Mucosa of stomach (tissue), 1 donor: ENCODE data around the gene ACAD11.

Source experiments
- H3K27me3 ChIP-seq: one replicate; pipeline ENCODE4 v1.7.0; 2013; ENCODE audit warnings: mild to moderate bottlenecking, low read length; ENCODE audit not compliant: control insufficient read depth, insufficient read depth
- H3K36me3 ChIP-seq: one replicate; pipeline ENCODE4 v1.7.0; 2013; ENCODE audit warnings: low read length; ENCODE audit not compliant: control insufficient read depth, insufficient read depth
- H3K4me1 ChIP-seq: one replicate; pipeline ENCODE4 v1.7.0; 2013; ENCODE audit warnings: mild to moderate bottlenecking, low read length; ENCODE audit not compliant: control insufficient read depth, insufficient read depth
- H3K4me3 ChIP-seq: one replicate; pipeline ENCODE4 v1.7.0; 2013; ENCODE audit warnings: low read length
- H3K9ac ChIP-seq: one replicate; pipeline ENCODE4 v1.7.0; 2013; ENCODE audit warnings: mild to moderate bottlenecking, low read length, moderate library complexity
- H3K9me3 ChIP-seq: one replicate; pipeline ENCODE4 v1.7.0; 2013; ENCODE audit warnings: mild to moderate bottlenecking, low read length, moderate library complexity; ENCODE audit not compliant: control insufficient read depth
- donor health status: Pancreatic carcinoma.

Gene ACAD11

DNA sequence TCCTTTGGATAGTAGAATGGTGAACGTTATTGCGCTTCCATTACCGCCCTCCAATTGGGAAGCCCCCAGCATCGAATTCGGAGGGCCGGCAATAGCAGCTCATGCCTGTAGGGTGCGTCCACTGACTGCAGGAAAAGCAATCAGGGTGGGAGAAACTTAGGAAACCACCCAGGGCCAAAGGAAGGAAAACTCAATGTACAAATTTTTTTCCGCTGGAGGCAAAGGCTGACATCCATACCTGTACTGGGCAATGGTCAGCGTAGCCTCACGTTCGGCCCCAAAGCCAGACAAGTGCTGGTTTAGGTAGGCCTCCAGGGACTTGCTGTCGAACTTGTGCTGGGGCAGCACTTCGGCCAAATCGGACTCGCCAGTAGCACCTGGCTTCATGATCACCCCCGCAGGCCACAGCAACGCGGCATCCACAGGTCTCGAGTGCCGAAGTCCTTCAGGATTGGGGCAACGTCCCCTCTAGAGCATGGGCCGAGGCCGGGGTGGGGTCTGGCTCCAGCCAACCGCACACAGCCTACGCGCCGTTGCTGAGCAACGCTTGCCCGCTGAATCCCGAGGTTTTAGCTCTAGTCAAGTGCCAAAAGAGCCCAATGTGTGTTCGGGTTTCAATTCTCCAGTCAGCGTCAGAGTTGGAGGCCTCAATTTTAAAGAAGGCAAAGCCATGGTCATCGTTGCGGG lies at the start of gene ACAD11:
Gene ACAD11, minus strand, starts transcription at position 445 of the 687 bp plus-strand sequence. Its CDS starts 58 bp downstream, at position 387.
- H3K27me3 ChIP-seq = no peaks in the 10 kb centered on the region
- peaks cover 4% of the 10 kb centered on the region for H3K4me1 ChIP-seq

GRCh38 chr3:132703733-132704132 lies 44.1 kb upstream of the ACAD11 start:
- Histone ChIP-seq H3K27me3 (no peaks in the 10 kb centered on the region), H3K36me3 (no peaks in the 10 kb centered on the region), H3K9me3 (no peaks in the 10 kb centered on the region), H3K9ac (no peak overlapping the region), H3K4me1 (no peaks in the 10 kb centered on the region), H3K4me3 (no peak overlapping the region)

More for the DNA sequence above, at the start of gene ACAD11:
- peak within 1 kb of the TSS; percentile 84 for H3K4me3 ChIP-seq
- no peaks in the 10 kb centered on the region for H3K9me3 ChIP-seq
- H3K36me3 ChIP-seq = no peaks in the 10 kb centered on the region
- peak within 1 kb of the TSS; percentile 93 for H3K9ac ChIP-seq

DNA sequence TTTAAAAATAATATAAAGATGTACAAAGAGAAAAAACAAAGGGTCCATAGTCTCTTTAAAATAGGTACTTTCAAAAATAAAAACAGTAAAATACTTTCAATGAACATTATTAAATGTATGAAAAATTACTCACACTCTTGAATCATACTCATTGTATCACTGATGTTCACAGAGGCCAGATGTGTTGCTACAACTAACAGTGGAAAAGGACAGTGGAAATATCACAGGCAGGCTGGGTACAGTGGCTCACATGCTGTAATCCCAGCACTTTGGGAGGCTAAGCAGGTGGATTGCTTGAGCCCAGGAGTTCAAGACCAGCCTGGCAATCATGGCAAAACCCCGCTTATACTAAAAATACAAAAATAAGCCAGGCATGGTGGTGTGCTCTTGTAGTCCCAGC lies 35.8 kb upstream of the ACAD11 start:
- no peaks in the 10 kb centered on the region for H3K27me3 ChIP-seq
- no peaks in the 10 kb centered on the region for H3K36me3 ChIP-seq
- H3K4me3 ChIP-seq = no peak overlapping the region
- H3K4me1 ChIP-seq = no peaks in the 10 kb centered on the region
- H3K9me3 ChIP-seq = no peaks in the 10 kb centered on the region
- H3K9ac ChIP-seq = no peak overlapping the region

DNA sequence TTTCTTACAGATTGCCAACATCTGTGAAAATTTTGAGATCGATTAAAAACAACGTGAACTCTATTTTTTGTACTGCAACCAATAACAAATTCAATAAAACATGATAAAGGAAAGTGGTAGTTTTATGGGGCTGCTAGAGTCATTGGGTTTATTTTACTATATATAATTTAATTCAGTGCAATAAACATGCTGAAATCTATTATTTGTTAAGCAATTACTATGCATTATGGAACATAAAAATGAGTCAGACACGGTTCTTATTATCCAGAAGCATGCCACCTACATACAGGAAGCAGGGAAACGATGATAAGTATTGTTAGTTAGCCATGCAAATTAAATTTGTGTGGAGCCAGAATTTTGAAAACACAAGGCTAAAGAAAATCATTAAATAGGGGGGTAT lies 35.4 kb upstream of the ACAD11 start:
- Histone ChIP-seq H3K4me1 (no peaks in the 10 kb centered on the region), H3K4me3 (no peak overlapping the region), H3K27me3 (no peaks in the 10 kb centered on the region), H3K9ac (no peak overlapping the region), H3K36me3 (no peaks in the 10 kb centered on the region), H3K9me3 (no peaks in the 10 kb centered on the region)

GRCh38 chr3:132690040-132690439 lies 30.4 kb upstream of the ACAD11 start:
- Histone ChIP-seq H3K36me3 (no peaks in the 10 kb centered on the region), H3K27me3 (no peaks in the 10 kb centered on the region), H3K4me1 (no peaks in the 10 kb centered on the region), H3K4me3 (no peak overlapping the region), H3K9me3 (no peaks in the 10 kb centered on the region), H3K9ac (no peak overlapping the region)

GRCh38 chr3:132682201-132682600 lies 22.6 kb upstream of the ACAD11 start:
- Histone ChIP-seq H3K9ac (no peak overlapping the region), H3K36me3 (no peaks in the 10 kb centered on the region), H3K9me3 (no peaks in the 10 kb centered on the region), H3K27me3 (no peaks in the 10 kb centered on the region), H3K4me1 (no peaks in the 10 kb centered on the region), H3K4me3 (no peak overlapping the region)

- no peaks in the 10 kb centered on the region for H3K4me1 ChIP-seq
- no peak overlapping the region for H3K4me3 ChIP-seq
- no peaks in the 10 kb centered on the region for H3K27me3 ChIP-seq
- no peaks in the 10 kb centered on the region for H3K9me3 ChIP-seq
- no peaks in the 10 kb centered on the region for H3K36me3 ChIP-seq
- H3K9ac ChIP-seq = no peak overlapping the region
Observed at GRCh38 chr3:132681421-132681820, 21.8 kb upstream of the ACAD11 start.

GRCh38 chr3:132679911-132680310 lies 20.3 kb upstream of the ACAD11 start:
- Histone ChIP-seq H3K27me3 (no peaks in the 10 kb centered on the region), H3K36me3 (no peaks in the 10 kb centered on the region), H3K4me3 (no peak overlapping the region), H3K9me3 (no peaks in the 10 kb centered on the region), H3K9ac (no peak overlapping the region), H3K4me1 (no peaks in the 10 kb centered on the region)

GRCh38 chr3:132675408-132675807 lies 15.8 kb upstream of the ACAD11 start:
- no peaks in the 10 kb centered on the region for H3K36me3 ChIP-seq
- H3K27me3 ChIP-seq = no peaks in the 10 kb centered on the region

DNA sequence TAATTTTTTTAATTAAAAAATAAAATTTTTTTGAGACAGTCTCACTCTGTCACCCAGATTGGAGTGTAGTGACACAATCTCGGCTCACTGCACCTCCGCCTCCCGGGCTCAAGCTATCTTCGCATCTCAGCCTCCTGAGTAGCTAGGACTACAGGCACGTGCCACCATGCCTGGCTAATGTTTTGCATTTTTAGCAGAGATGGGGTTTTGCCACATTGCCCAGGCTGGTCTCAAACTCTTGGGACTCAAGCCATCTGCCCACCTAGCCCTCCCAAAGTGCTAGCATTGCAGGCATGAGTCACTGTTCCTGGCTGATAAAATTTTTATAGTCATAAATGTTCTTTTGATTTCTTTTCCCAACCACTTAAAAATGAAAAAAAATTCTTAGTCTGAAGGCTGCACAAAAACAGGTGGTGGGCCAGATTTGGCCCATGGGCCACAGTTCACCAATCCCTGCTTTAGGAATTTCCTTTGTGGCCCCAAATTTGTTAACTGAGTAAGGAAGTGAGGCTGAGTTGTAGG lies 9.7 kb upstream of the ACAD11 start:
- H3K36me3 ChIP-seq = no peaks in the 10 kb centered on the region
- no peaks in the 10 kb centered on the region for H3K9me3 ChIP-seq
- H3K9ac ChIP-seq = no peak overlapping the region

More at GRCh38 chr3:132675408-132675807, 15.8 kb upstream of the ACAD11 start:
- H3K4me1 ChIP-seq = no peaks in the 10 kb centered on the region
- no peak overlapping the region for H3K9ac ChIP-seq
- H3K9me3 ChIP-seq = no peaks in the 10 kb centered on the region
- H3K4me3 ChIP-seq = no peak overlapping the region

DNA sequence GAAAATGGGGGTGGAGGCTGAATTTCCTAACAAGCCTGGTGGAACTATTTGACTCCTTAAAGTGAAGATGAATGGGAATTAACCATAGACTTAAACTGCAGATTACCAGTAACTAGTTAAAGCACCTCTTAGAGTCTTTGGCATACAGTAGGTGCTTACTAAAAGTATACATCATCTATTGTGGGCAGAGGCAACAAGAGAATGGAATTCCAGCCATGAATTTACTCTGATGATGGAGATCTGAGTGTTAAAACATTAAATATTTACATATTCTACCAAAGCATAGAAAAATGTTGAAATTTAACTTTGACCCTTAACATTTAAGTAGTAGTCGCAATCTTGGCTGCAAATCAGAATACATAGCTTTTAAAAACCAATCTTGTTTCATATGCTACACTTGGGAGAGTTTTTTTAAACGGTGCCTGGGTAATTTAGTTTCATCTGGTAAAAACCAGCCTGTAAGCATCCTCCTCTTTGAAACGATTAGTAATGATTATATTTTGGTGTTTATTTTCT lies 5.7 kb upstream of the ACAD11 start:
- no peaks in the 10 kb centered on the region for H3K27me3 ChIP-seq
- H3K4me3 ChIP-seq = no peak overlapping the region
- H3K9ac ChIP-seq = no peak overlapping the region
- no peaks in the 10 kb centered on the region for H3K9me3 ChIP-seq
- no peaks in the 10 kb centered on the region for H3K36me3 ChIP-seq
- H3K4me1 ChIP-seq = no peaks in the 10 kb centered on the region

More for the DNA sequence above, 9.7 kb upstream of the ACAD11 start:
- H3K4me1 ChIP-seq = no peaks in the 10 kb centered on the region
- H3K27me3 ChIP-seq = no peaks in the 10 kb centered on the region
- H3K4me3 ChIP-seq = no peak overlapping the region

GRCh38 chr3:132662212-132662611 lies 2.6 kb upstream of the ACAD11 start:
- Histone ChIP-seq H3K4me3 (no peak overlapping the region), H3K9ac (no peak overlapping the region), H3K4me1 (peaks cover 4% of the 10 kb centered on the region), H3K9me3 (no peaks in the 10 kb centered on the region), H3K36me3 (no peaks in the 10 kb centered on the region), H3K27me3 (no peaks in the 10 kb centered on the region)
